ENCODE measurements around the gene CELF5.

- TF ChIP-seq, protein P1, sequence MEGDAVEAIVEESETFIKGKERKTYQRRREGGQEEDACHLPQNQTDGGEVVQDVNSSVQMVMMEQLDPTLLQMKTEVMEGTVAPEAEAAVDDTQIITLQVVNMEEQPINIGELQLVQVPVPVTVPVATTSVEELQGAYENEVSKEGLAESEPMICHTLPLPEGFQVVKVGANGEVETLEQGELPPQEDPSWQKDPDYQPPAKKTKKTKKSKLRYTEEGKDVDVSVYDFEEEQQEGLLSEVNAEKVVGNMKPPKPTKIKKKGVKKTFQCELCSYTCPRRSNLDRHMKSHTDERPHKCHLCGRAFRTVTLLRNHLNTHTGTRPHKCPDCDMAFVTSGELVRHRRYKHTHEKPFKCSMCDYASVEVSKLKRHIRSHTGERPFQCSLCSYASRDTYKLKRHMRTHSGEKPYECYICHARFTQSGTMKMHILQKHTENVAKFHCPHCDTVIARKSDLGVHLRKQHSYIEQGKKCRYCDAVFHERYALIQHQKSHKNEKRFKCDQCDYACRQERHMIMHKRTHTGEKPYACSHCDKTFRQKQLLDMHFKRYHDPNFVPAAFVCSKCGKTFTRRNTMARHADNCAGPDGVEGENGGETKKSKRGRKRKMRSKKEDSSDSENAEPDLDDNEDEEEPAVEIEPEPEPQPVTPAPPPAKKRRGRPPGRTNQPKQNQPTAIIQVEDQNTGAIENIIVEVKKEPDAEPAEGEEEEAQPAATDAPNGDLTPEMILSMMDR (IDR thresholded peaks at IDR 0.05; ENCODE audit: low read length): no peak
- no peak for TF ChIP-seq EZH2 (IDR thresholded peaks at IDR 0.05; ENCODE audit: borderline replicate concordance, low read length)
Measured at GRCh38 chr19:3201072-3201700, 23.3 kb upstream of the CELF5 start.
